Thyroid gland (tissue), 4 donors: ENCODE results near the gene ZIC1.

ENCODE experiments used
- POLR2A ChIP-seq, 2 donors: fragments of 450-650 bp; IDR thresholded peaks; one replicate each; pipeline ENCODE4 v1.6.1; 2017; ENCODE audit warnings: antibody characterized with exemption in 2 of 2, mild to moderate bottlenecking in 2 of 2, moderate library complexity in 1 of 2
- TF ChIP-seq, protein P1 (sequence below), 6 experiments: fragments of 200-600 bp in 3 of 6; fragments of 450-650 bp in 3 of 6; sonication (generic) in 3 of 6; IDR thresholded peaks; one replicate each; pipeline ENCODE4 v1.5.1; 2016 to 2019; ENCODE audit warnings: antibody characterized with exemption in 6 of 6, mild to moderate bottlenecking in 2 of 6, inconsistent platforms in 1 of 6, moderate library complexity in 1 of 6

GRCh38 chr3:147447224-147447623, 38.1 kb downstream of the ZIC1 start:
- TF ChIP-seq POLR2A (IDR thresholded peaks at IDR 0.05) = no peak
- TF ChIP-seq, protein P1, sequence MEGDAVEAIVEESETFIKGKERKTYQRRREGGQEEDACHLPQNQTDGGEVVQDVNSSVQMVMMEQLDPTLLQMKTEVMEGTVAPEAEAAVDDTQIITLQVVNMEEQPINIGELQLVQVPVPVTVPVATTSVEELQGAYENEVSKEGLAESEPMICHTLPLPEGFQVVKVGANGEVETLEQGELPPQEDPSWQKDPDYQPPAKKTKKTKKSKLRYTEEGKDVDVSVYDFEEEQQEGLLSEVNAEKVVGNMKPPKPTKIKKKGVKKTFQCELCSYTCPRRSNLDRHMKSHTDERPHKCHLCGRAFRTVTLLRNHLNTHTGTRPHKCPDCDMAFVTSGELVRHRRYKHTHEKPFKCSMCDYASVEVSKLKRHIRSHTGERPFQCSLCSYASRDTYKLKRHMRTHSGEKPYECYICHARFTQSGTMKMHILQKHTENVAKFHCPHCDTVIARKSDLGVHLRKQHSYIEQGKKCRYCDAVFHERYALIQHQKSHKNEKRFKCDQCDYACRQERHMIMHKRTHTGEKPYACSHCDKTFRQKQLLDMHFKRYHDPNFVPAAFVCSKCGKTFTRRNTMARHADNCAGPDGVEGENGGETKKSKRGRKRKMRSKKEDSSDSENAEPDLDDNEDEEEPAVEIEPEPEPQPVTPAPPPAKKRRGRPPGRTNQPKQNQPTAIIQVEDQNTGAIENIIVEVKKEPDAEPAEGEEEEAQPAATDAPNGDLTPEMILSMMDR (IDR thresholded peaks at IDR 0.05) = no peak
